Kidney (tissue), 14 donors: ENCODE data around the gene DENND5B. TPM values are rescaled to one million over a fixed set of nuclear protein-coding genes. Genes with fewer than 3 reads are reported as not detected.
A peak's percentile ranks its signal among the peaks of the same experiment; 100 is the strongest.

ENCODE experiments used
- DNase-seq, 5 donors: peaks; one replicate each; pipeline ENCODE4 v3.0.0-alpha.2; 2013 to 2020
- FAIRE-seq: peaks from 2 replicates; lab custom pipeline; 2012; peaks lifted over from hg19 to GRCh38; lab: Jason Lieb, UNC
- H3K27ac ChIP-seq, 2 donors: one replicate each; pipeline ENCODE4 v1.7.0; 2013; ENCODE audit warnings: low read depth in 2 of 2, low read length in 2 of 2, inconsistent platforms in 1 of 2
- H3K27me3 ChIP-seq: one replicate; pipeline ENCODE4 v1.7.1; 2013; ENCODE audit warnings: low read length, inconsistent platforms; ENCODE audit not compliant: control insufficient read depth, insufficient read depth
- H3K36me3 ChIP-seq, 3 donors: one replicate each; pipeline versions ENCODE4 v1.7.0 to v1.7.1; 2013; ENCODE audit warnings: low read length in 3 of 3, control low read depth in 1 of 3, inconsistent platforms in 1 of 3; ENCODE audit not compliant: insufficient read depth in 3 of 3, control insufficient read depth in 2 of 3
- H3K4me1 ChIP-seq, 3 donors: one replicate each; pipeline versions ENCODE4 v1.7.0 to v1.7.1; 2013; ENCODE audit warnings: low read length in 3 of 3, inconsistent platforms in 1 of 3, low read depth in 1 of 3; ENCODE audit not compliant: control insufficient read depth in 2 of 3, insufficient read depth in 2 of 3
- H3K4me3 ChIP-seq, 3 donors: one replicate each; pipeline versions ENCODE4 v1.7.0 to v1.8.1; 2013; ENCODE audit warnings: low read length in 3 of 3, control low read depth in 1 of 3, inconsistent platforms in 1 of 3
- H3K9ac ChIP-seq, 3 donors: one replicate each; pipeline versions ENCODE4 v1.7.0 to v1.7.1; 2013; ENCODE audit warnings: low read length in 3 of 3, control low read depth in 1 of 3, inconsistent platforms in 1 of 3
- H3K9me3 ChIP-seq, 3 donors: one replicate each; pipeline versions ENCODE4 v1.7.0 to v1.7.1; 2013; ENCODE audit warnings: low read length in 3 of 3, control low read depth in 1 of 3, inconsistent platforms in 1 of 3; ENCODE audit not compliant: control insufficient read depth in 2 of 3, insufficient read depth in 1 of 3
- CTCF ChIP-seq: IDR thresholded peaks from 3 replicates; pipeline ENCODE4 v1.5.1; 2012; ENCODE audit warnings: mild to moderate bottlenecking, moderate library complexity, borderline replicate concordance; ENCODE audit not compliant: insufficient read depth; ENCODE audit errors: extremely low read depth
- intact Hi-C: fragments of 100-400 bp; cut with DNase I; formaldehyde crosslinking; loops from one replicate; pipeline ENCODE4 v1.11.1; 2022
- polyA plus RNA-seq: library from polyadenylated mRNA; stranded (reverse); fragments of 350-450 nt; fragmentation: Illumina TruSeq; extraction: RNeasy Lipid Tissue Mini Kit (QIAGEN cat#74804); gene quantifications from one replicate; pipeline ENCODE4 v1.2.3, GENCODE V29; 2014; ENCODE audit warnings: low read depth, low replicate concordance; ENCODE audit not compliant: insufficient read depth
- total RNA-seq: library from RNA; stranded (reverse); fragmentation: NEBNext Ultra II Directional; extraction: Animal tissue kit (Norgen Biotek cat#: 25700); gene quantifications from one replicate; pipeline ENCODE4 v1.2.1, GENCODE V29; 2021
- donor health status: control.
- donor health status: control.
- donor health status: control.
- donor health status: control.
- donor health status: control.
- donor health status: DM: yes; HTN: yes; CAD: no.
- donor health status: Normal renal cell carcinoma (clear cell type).

DENND5B gene
- total and polyA plus RNA-seq, 2 donors from 2014 or later = 2.9 to 14.1 TPM

- no peak overlapping the region for H3K9ac ChIP-seq
Observed at GRCh38 chr12:31361730-31362114, 229.2 kb downstream of the DENND5B start.

GRCh38 chr12:31355747-31356107, 235.2 kb downstream of the DENND5B start:
- no peak for TF ChIP-seq CTCF
- Histone ChIP-seq H3K36me3 (no peaks in the 10 kb centered on the region), H3K4me3 (no peak overlapping the region), H3K4me1 (peaks cover 0 to 3% (median 0%) of the 10 kb centered on the region in 3 donors), H3K27me3 (no peaks in the 10 kb centered on the region), H3K9me3 (no peaks in the 10 kb centered on the region), H3K27ac (no peak overlapping the region), H3K9ac (no peak overlapping the region)
- intact Hi-C loops = no loop called here
- DNase-seq (no peak), FAIRE-seq (no peak)

More at GRCh38 chr12:31361730-31362114, 229.2 kb downstream of the DENND5B start:
- no peaks in the 10 kb centered on the region for H3K27me3 ChIP-seq
- DNase-seq (no peak), FAIRE-seq (no peak)
- H3K4me3 ChIP-seq = no peak overlapping the region
- no peaks in the 10 kb centered on the region for H3K9me3 ChIP-seq
- no peaks in the 10 kb centered on the region for H3K36me3 ChIP-seq
- no peak overlapping the region for H3K27ac ChIP-seq
- intact Hi-C loops = no loop called here
- H3K4me1 ChIP-seq = peaks cover 0 to 8% (median 0%) of the 10 kb centered on the region in 3 donors
- TF ChIP-seq CTCF = no peak

GRCh38 chr12:31353750-31354708, 236.9 kb downstream of the DENND5B start:
- no peaks in the 10 kb centered on the region for H3K27me3 ChIP-seq
- FAIRE-seq = no peak

More at GRCh38 chr12:31353750-31354708, 236.9 kb downstream of the DENND5B start:
- Histone ChIP-seq H3K9me3 (no peaks in the 10 kb centered on the region), H3K4me1 (peaks cover 0 to 3% (median 0%) of the 10 kb centered on the region in 3 donors), H3K27ac (no peak overlapping the region), H3K4me3 (no peak overlapping the region), H3K9ac (no peak overlapping the region), H3K36me3 (no peaks in the 10 kb centered on the region)
- DNase-seq = peak in 3 of 5 donors; percentile 35 to 68 (median 62)
- intact Hi-C loops = no loop called here
- TF ChIP-seq CTCF = no peak
